ENCODE data around the gene DYSF.

DYSF gene

GRCh38 chr2:71595569-71595968 lies 142.2 kb downstream of the DYSF start:
- Histone ChIP-seq H3K27ac (ENCODE audit: low read depth, low read length) (no peak overlapping the region), H3F3A (ENCODE audit: control insufficient read depth, insufficient read depth) (no peaks in the 10 kb centered on the region), H3K4me3 (ENCODE audit: low read length) (no peak overlapping the region), H4K20me1 (ENCODE audit: control insufficient read depth, insufficient read depth, low read depth, low read length) (no peaks in the 10 kb centered on the region), H3K4me1 (ENCODE audit: control insufficient read depth, low read length) (no peaks in the 10 kb centered on the region), H3K9me3 (ENCODE audit: control insufficient read depth, insufficient read depth, low read length) (no peaks in the 10 kb centered on the region), H3K79me2 (ENCODE audit: control insufficient read depth, low read length) (no peaks in the 10 kb centered on the region), H3K4me2 (ENCODE audit: low read length) (no peak overlapping the region), H3K27me3 (ENCODE audit: control insufficient read depth, low read length) (no peaks in the 10 kb centered on the region), H3K9me2 (replicated peaks; ENCODE audit: control insufficient read depth, low read length) (no peaks in the 10 kb centered on the region), H3K36me3 (ENCODE audit: control insufficient read depth, low read length) (no peaks in the 10 kb centered on the region)
- TF ChIP-seq CTCF (IDR thresholded peaks at IDR 0.05; ENCODE audit: low read depth, low read length, poor library complexity, severe bottlenecking) (no peak), EZH2phosphoT487 (IDR thresholded peaks at IDR 0.05; ENCODE audit: borderline replicate concordance, low read length) (no peak)

- H3K4me3 ChIP-seq (ENCODE audit: low read length): no peak overlapping the region
- no peaks in the 10 kb centered on the region for H3K4me1 ChIP-seq (ENCODE audit: control insufficient read depth, low read length)
- H4K20me1 ChIP-seq (ENCODE audit: control insufficient read depth, insufficient read depth, low read depth, low read length): no peaks in the 10 kb centered on the region
- no peak overlapping the region for H3K4me2 ChIP-seq (ENCODE audit: low read length)
- H3K9me3 ChIP-seq (ENCODE audit: control insufficient read depth, insufficient read depth, low read length): no peaks in the 10 kb centered on the region
- no peak overlapping the region for H3K27ac ChIP-seq (ENCODE audit: low read depth, low read length)
- no peaks in the 10 kb centered on the region for H3K27me3 ChIP-seq (ENCODE audit: control insufficient read depth, low read length)
- H3K79me2 ChIP-seq (ENCODE audit: control insufficient read depth, low read length): no peaks in the 10 kb centered on the region
- TF ChIP-seq EZH2phosphoT487 (IDR thresholded peaks at IDR 0.05; ENCODE audit: borderline replicate concordance, low read length) (no peak), CTCF (IDR thresholded peaks at IDR 0.05; ENCODE audit: low read depth, low read length, poor library complexity, severe bottlenecking) (no peak)
- no peaks in the 10 kb centered on the region for H3K36me3 ChIP-seq (ENCODE audit: control insufficient read depth, low read length)
- no peaks in the 10 kb centered on the region for H3K9me2 ChIP-seq (replicated peaks; ENCODE audit: control insufficient read depth, low read length)
- no peaks in the 10 kb centered on the region for H3F3A ChIP-seq (ENCODE audit: control insufficient read depth, insufficient read depth)
These were observed 142.7 kb downstream of the DYSF start for GRCh38 chr2:71596011-71596410.

- Histone ChIP-seq H3K9me3 (ENCODE audit: control insufficient read depth, insufficient read depth, low read length) (no peaks in the 10 kb centered on the region), H3K79me2 (ENCODE audit: control insufficient read depth, low read length) (no peaks in the 10 kb centered on the region), H3K4me3 (ENCODE audit: low read length) (no peak overlapping the region), H4K20me1 (ENCODE audit: control insufficient read depth, insufficient read depth, low read depth, low read length) (no peaks in the 10 kb centered on the region), H3K4me1 (ENCODE audit: control insufficient read depth, low read length) (no peaks in the 10 kb centered on the region), H3K9me2 (replicated peaks; ENCODE audit: control insufficient read depth, low read length) (no peaks in the 10 kb centered on the region), H3K27me3 (ENCODE audit: control insufficient read depth, low read length) (no peaks in the 10 kb centered on the region), H3K27ac (ENCODE audit: low read depth, low read length) (no peak overlapping the region), H3K36me3 (ENCODE audit: control insufficient read depth, low read length) (no peaks in the 10 kb centered on the region), H3F3A (ENCODE audit: control insufficient read depth, insufficient read depth) (no peaks in the 10 kb centered on the region), H3K4me2 (ENCODE audit: low read length) (no peak overlapping the region)
- no peak for TF ChIP-seq EZH2phosphoT487 (IDR thresholded peaks at IDR 0.05; ENCODE audit: borderline replicate concordance, low read length)
- TF ChIP-seq CTCF (IDR thresholded peaks at IDR 0.05; ENCODE audit: low read depth, low read length, poor library complexity, severe bottlenecking): no peak
These were observed 144.4 kb downstream of the DYSF start for GRCh38 chr2:71597756-71598155.

GRCh38 chr2:71598526-71598925 lies 145.2 kb downstream of the DYSF start:
- H3K27me3 ChIP-seq (ENCODE audit: control insufficient read depth, low read length): no peaks in the 10 kb centered on the region

More at GRCh38 chr2:71598526-71598925, 145.2 kb downstream of the DYSF start:
- H3K36me3 ChIP-seq (ENCODE audit: control insufficient read depth, low read length): no peaks in the 10 kb centered on the region
- no peaks in the 10 kb centered on the region for H4K20me1 ChIP-seq (ENCODE audit: control insufficient read depth, insufficient read depth, low read depth, low read length)
- no peaks in the 10 kb centered on the region for H3K79me2 ChIP-seq (ENCODE audit: control insufficient read depth, low read length)
- H3K9me3 ChIP-seq (ENCODE audit: control insufficient read depth, insufficient read depth, low read length): no peaks in the 10 kb centered on the region
- no peak overlapping the region for H3K4me3 ChIP-seq (ENCODE audit: low read length)
- TF ChIP-seq CTCF (IDR thresholded peaks at IDR 0.05; ENCODE audit: low read depth, low read length, poor library complexity, severe bottlenecking) (no peak), EZH2phosphoT487 (IDR thresholded peaks at IDR 0.05; ENCODE audit: borderline replicate concordance, low read length) (no peak)
- H3K27ac ChIP-seq (ENCODE audit: low read depth, low read length): no peak overlapping the region
- no peaks in the 10 kb centered on the region for H3F3A ChIP-seq (ENCODE audit: control insufficient read depth, insufficient read depth)
- H3K9me2 ChIP-seq (replicated peaks; ENCODE audit: control insufficient read depth, low read length): no peaks in the 10 kb centered on the region
- no peak overlapping the region for H3K4me2 ChIP-seq (ENCODE audit: low read length)
- no peaks in the 10 kb centered on the region for H3K4me1 ChIP-seq (ENCODE audit: control insufficient read depth, low read length)
